Natural killer cell (primary cell): Measurements from ENCODE around the gene FLRT2. TPM values are rescaled to one million over a fixed set of nuclear protein-coding genes. Genes with fewer than 3 reads are reported as not detected.

Experiments
- ATAC-seq, 3 donors: fragments of 150-1000 bp in 2 of 3; fragments of 200-7000 bp in 1 of 3; cut with Tn5 transposase; 1 replicate in 1 of 3; 2 replicates in 2 of 3; pipeline ENCODE4 v1.10.0; 2021; ENCODE audit warnings: mild to moderate bottlenecking in 2 of 3, moderate library complexity in 2 of 3
- DNase-seq, 2 donors: peaks; one replicate each; pipeline versions ENCODE4 v3.0.0 to v3.0.0-alpha.2; 2013 to 2021; ENCODE audit warnings: mixed read lengths in 1 of 2
- H3K27ac ChIP-seq: one replicate; pipeline ENCODE4 v1.5.1; 2013; ENCODE audit warnings: mild to moderate bottlenecking, low read length
- H3K27me3 ChIP-seq: one replicate; pipeline ENCODE4 v1.6.1; 2013; ENCODE audit warnings: low read length; ENCODE audit not compliant: control insufficient read depth, insufficient read depth
- H3K36me3 ChIP-seq: one replicate; pipeline ENCODE4 v1.6.1; 2013; ENCODE audit warnings: low read length; ENCODE audit not compliant: control insufficient read depth, insufficient read depth
- H3K4me1 ChIP-seq: one replicate; pipeline ENCODE4 v1.6.1; 2013; ENCODE audit warnings: low read length; ENCODE audit not compliant: control insufficient read depth, insufficient read depth
- H3K4me3 ChIP-seq: one replicate; pipeline ENCODE4 v1.5.1; 2013; ENCODE audit warnings: low read length
- H3K9me3 ChIP-seq: one replicate; pipeline ENCODE4 v1.6.1; 2013; ENCODE audit warnings: low read length; ENCODE audit not compliant: control insufficient read depth, insufficient read depth
- H3K27ac Mint-ChIP-seq, 2 donors: one replicate each; pipeline ENCODE4 v1.8.0; 2022; ENCODE audit warnings: mild to moderate bottlenecking in 2 of 2, mixed read lengths in 2 of 2, moderate library complexity in 1 of 2
- H3K27me3 Mint-ChIP-seq, 2 donors: one replicate each; pipeline ENCODE4 v1.8.0; 2022; ENCODE audit warnings: low read depth in 2 of 2, mixed read lengths in 2 of 2
- H3K36me3 Mint-ChIP-seq: one replicate; pipeline ENCODE4 v1.8.0; 2022; ENCODE audit warnings: mixed read lengths
- H3K4me1 Mint-ChIP-seq, 2 donors: one replicate each; pipeline ENCODE4 v1.8.0; 2022; ENCODE audit warnings: mixed read lengths in 2 of 2
- H3K4me3 Mint-ChIP-seq: one replicate; pipeline ENCODE4 v1.8.0; 2022; ENCODE audit warnings: mild to moderate bottlenecking, moderate library complexity, mixed read lengths
- H3K9me3 Mint-ChIP-seq, 2 donors: one replicate each; pipeline ENCODE4 v1.8.0; 2022; ENCODE audit warnings: mixed read lengths in 2 of 2
- WGBS: methylation state at CpG from one replicate; pipeline ENCODE4 v1.1.7; 2013; ENCODE audit warnings: missing lambda C conversion rate; ENCODE audit not compliant: insufficient coverage; 5-methylcytosine and 5-hydroxymethylcytosine counted together
- intact Hi-C: fragments of 100-400 bp; cut with micrococcal nuclease; formaldehyde crosslinking; loops from one replicate; pipeline ENCODE4 v1.14.2; 2022
- total RNA-seq, 4 donors: library from RNA; stranded (reverse); fragments of 120-200 nt in 1 of 4; gene quantifications; one replicate each; pipeline versions ENCODE4 v1.2.3 to v1.2.4, GENCODE V29; 2013 to 2022
- TF ChIP-seq, protein P1 (sequence below): fragments of 200-600 bp; IDR thresholded peaks from one replicate; pipeline ENCODE4 v1.8.0; 2022; ENCODE audit warnings: antibody characterized with exemption

FLRT2 gene
- total RNA-seq, 3 donors from 2014 or later (not counting 1 experiment from before 2014, with no cell fraction given): not detected

DNA sequence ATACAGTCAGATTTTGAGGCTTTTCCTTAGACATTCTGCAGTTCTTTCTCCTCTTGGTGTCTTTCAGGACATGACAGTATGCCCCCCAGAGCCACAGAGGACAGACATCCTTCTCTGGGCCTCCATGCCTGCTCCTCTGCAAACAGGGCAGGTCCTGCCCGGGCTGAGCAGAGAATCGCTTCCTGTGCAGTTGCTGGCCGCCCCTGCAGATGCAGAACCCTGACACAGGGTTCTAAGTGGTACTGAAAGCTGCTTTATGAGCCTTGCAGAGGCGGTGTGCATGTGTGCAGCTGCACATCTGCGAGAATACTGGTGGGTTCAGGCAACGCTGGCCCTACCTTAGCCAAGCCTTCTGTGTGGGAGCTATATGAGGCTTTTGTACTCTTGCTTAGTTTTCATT, 54.5 kb downstream of the FLRT2 start:
- Mint-ChIP-seq H3K36me3 (no peaks in the 10 kb centered on the region), H3K9me3 (no peaks in the 10 kb centered on the region), H3K27ac (no peak overlapping the region), H3K4me1 (peaks cover 6% of the 10 kb centered on the region in 2 donors), H3K4me3 (no peak overlapping the region), H3K27me3 (peaks cover 0 to 14% of the 10 kb centered on the region in 2 donors)
- Histone ChIP-seq H3K27me3 (no peaks in the 10 kb centered on the region), H3K4me1 (no peaks in the 10 kb centered on the region), H3K9me3 (no peaks in the 10 kb centered on the region), H3K4me3 (no peak overlapping the region), H3K27ac (no peak overlapping the region), H3K36me3 (no peaks in the 10 kb centered on the region)
- intact Hi-C loops: no loop called here
- ATAC-seq (no peak), DNase-seq (no peak)
- TF ChIP-seq, protein P1, sequence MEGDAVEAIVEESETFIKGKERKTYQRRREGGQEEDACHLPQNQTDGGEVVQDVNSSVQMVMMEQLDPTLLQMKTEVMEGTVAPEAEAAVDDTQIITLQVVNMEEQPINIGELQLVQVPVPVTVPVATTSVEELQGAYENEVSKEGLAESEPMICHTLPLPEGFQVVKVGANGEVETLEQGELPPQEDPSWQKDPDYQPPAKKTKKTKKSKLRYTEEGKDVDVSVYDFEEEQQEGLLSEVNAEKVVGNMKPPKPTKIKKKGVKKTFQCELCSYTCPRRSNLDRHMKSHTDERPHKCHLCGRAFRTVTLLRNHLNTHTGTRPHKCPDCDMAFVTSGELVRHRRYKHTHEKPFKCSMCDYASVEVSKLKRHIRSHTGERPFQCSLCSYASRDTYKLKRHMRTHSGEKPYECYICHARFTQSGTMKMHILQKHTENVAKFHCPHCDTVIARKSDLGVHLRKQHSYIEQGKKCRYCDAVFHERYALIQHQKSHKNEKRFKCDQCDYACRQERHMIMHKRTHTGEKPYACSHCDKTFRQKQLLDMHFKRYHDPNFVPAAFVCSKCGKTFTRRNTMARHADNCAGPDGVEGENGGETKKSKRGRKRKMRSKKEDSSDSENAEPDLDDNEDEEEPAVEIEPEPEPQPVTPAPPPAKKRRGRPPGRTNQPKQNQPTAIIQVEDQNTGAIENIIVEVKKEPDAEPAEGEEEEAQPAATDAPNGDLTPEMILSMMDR: no peak
- 73% methylated on average over 6 of the region's 6 CpGs for WGBS

DNA sequence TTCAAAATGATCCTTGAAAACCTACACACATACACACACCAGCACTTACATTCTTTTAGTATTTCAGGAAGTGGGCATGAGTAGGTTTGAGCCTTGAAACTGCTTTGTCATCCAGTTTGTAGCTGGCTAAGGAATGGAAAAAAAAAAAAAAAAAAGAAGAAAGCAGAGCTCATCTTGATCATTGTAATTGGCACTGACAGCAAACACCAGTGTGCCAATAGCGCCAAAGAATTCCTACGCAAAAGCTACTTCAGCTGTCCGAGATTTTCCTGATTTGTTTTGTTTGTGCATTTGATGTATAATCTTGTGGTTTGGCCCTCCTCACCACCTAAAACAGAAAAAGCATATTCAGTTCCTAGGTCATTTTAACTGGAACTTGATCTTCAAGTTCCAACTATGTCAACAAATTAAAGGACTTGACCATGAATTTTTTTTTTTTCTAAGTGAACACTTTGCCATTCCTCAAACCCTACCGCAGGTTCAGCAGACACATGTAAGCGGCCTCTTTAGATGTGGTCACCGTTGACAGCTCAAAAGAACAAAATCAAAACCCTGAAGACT, 57.3 kb downstream of the FLRT2 start:
- DNase-seq (no peak), ATAC-seq (no peak)
- H3K4me3 ChIP-seq: no peak overlapping the region
- no peaks in the 10 kb centered on the region for H3K4me1 ChIP-seq
- Mint-ChIP-seq H3K9me3 (peaks cover 2% of the 10 kb centered on the region in 2 donors), H3K4me1 (peaks cover 6% of the 10 kb centered on the region in 2 donors), H3K27me3 (peaks cover 0 to 17% of the 10 kb centered on the region in 2 donors), H3K36me3 (no peaks in the 10 kb centered on the region), H3K27ac (no peak overlapping the region), H3K4me3 (no peak overlapping the region)
- H3K27me3 ChIP-seq: no peaks in the 10 kb centered on the region
- TF ChIP-seq, protein P1: no peak
- WGBS: 29% methylated on average over 3 of the region's 6 CpGs
- intact Hi-C loops: no loop called here
- no peaks in the 10 kb centered on the region for H3K9me3 ChIP-seq
- H3K27ac ChIP-seq: no peak overlapping the region
- H3K36me3 ChIP-seq: no peaks in the 10 kb centered on the region

DNA sequence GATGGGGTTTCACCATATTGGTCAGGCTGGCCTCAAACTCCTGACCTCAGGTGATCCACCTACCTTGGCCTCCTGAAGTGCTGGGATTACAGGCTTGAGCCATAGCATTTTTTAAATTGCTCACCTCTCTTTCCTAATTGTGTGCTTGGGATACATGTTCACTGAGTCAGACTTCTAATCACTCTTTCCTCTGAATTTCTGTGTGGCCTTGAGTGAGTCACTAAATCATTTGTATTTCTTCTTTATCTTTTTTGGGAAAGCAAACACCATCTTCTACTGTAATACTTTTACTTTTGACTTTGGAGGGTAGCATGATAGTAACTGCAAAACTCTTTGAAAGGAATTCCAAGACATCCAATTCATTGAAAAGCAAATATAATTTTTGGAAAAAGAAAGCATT, 60.8 kb downstream of the FLRT2 start:
- no peak for DNase-seq
- H3K36me3 Mint-ChIP-seq: no peaks in the 10 kb centered on the region
- no peaks in the 10 kb centered on the region for H3K36me3 ChIP-seq
- H3K27ac ChIP-seq: no peak overlapping the region
- intact Hi-C loops: no loop called here
- no peaks in the 10 kb centered on the region for H3K4me1 ChIP-seq
- no peak for ATAC-seq
- H3K4me3 Mint-ChIP-seq: no peak overlapping the region
- H3K27me3 ChIP-seq: no peaks in the 10 kb centered on the region
- H3K9me3 Mint-ChIP-seq: peaks cover 2% of the 10 kb centered on the region in 2 donors
- H3K4me3 ChIP-seq: no peak overlapping the region
- peaks cover 0 to 17% of the 10 kb centered on the region in 2 donors for H3K27me3 Mint-ChIP-seq
- H3K4me1 Mint-ChIP-seq: peaks cover 6% of the 10 kb centered on the region in 2 donors
- H3K9me3 ChIP-seq: no peaks in the 10 kb centered on the region
- TF ChIP-seq, protein P1: no peak
- no peak overlapping the region for H3K27ac Mint-ChIP-seq

DNA sequence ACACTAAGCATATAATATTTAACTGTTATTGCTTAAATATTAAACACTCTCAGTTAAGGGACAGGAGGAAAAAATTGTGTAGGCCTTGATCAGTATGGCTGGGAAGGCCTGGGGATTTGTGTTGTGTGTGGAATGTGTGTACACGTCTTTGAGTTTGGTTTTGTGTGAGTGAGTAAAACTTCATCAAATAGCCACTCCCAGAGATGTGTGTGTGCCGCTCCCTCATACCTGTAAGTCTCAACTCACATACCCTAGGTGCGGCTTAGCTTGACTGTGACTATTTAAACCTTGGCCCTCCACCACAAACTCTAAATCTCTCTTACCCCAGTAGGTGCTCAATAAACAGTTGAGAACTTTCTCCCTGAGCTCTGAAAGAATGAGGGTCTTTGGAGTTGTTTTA, 64.3 kb downstream of the FLRT2 start:
- H3K36me3 Mint-ChIP-seq: no peaks in the 10 kb centered on the region
- TF ChIP-seq, protein P1: no peak
- DNase-seq: no peak
- peaks cover 2% of the 10 kb centered on the region in 2 donors for H3K9me3 Mint-ChIP-seq
- H3K27ac Mint-ChIP-seq: no peak overlapping the region
- no peak for ATAC-seq
- whole genome bisulfite sequencing: 100% methylated on average over 2 of the region's 3 CpGs
- peaks cover 0 to 6% of the 10 kb centered on the region in 2 donors for H3K27me3 Mint-ChIP-seq
- H3K4me3 Mint-ChIP-seq: no peak overlapping the region
- Histone ChIP-seq H3K27ac (no peak overlapping the region), H3K4me1 (no peaks in the 10 kb centered on the region), H3K4me3 (no peak overlapping the region), H3K27me3 (no peaks in the 10 kb centered on the region), H3K36me3 (no peaks in the 10 kb centered on the region), H3K9me3 (no peaks in the 10 kb centered on the region)
- no peaks in the 10 kb centered on the region for H3K4me1 Mint-ChIP-seq
- intact Hi-C loops: no loop called here
